Heart right ventricle (tissue), 16 donors: ENCODE results near the gene TMEM164. TPM values are rescaled to one million over a fixed set of nuclear protein-coding genes. Genes with fewer than 3 reads are reported as not detected.

Experiments
- ATAC-seq, 8 donors: fragments of 200-7000 bp; cut with Tn5 transposase; one replicate each; pipeline ENCODE4 v1.9.1; 2020; ENCODE audit warnings: mild to moderate bottlenecking in 8 of 8, moderate library complexity in 8 of 8, moderate number of reproducible peaks in 1 of 8
- DNase-seq, 2 donors: peaks; one replicate each; pipeline ENCODE4 v3.0.0-alpha.2; 2020
- H3K27ac ChIP-seq, 10 donors: fragments of 200-600 bp; sonication (generic) in 2 of 10; one replicate each; pipeline versions ENCODE4 v1.5.0 to v1.8.0; 2020 to 2022; ENCODE audit warnings: mild to moderate bottlenecking in 3 of 10
- H3K27me3 ChIP-seq, 7 donors: fragments of 200-600 bp; one replicate each; pipeline ENCODE4 v1.8.0; 2021 to 2022; ENCODE audit warnings: mild to moderate bottlenecking in 2 of 7
- H3K36me3 ChIP-seq, 9 donors: fragments of 200-600 bp; sonication (generic) in 1 of 9; one replicate each; pipeline versions ENCODE4 v1.5.0 to v1.8.0; 2020 to 2022; ENCODE audit warnings: mild to moderate bottlenecking in 2 of 9
- H3K4me1 ChIP-seq, 9 donors: fragments of 200-600 bp; sonication (generic) in 1 of 9; one replicate each; pipeline versions ENCODE4 v1.5.0 to v1.8.0; 2020 to 2022; ENCODE audit warnings: mild to moderate bottlenecking in 4 of 9
- H3K4me3 ChIP-seq, 10 donors: fragments of 200-600 bp; sonication (generic) in 2 of 10; one replicate each; pipeline versions ENCODE4 v1.5.0 to v1.8.0; 2020 to 2022; ENCODE audit warnings: mild to moderate bottlenecking in 7 of 10, moderate library complexity in 2 of 10
- H3K9me3 ChIP-seq, 11 donors: fragments of 200-600 bp in 10 of 11; sonication (generic) in 2 of 11; one replicate each; pipeline versions ENCODE4 v1.5.0 to v1.8.0; 2013 to 2022; ENCODE audit warnings: mild to moderate bottlenecking in 2 of 11, control low read depth in 1 of 11, moderate library complexity in 1 of 11
- WGBS, 2 donors: extraction: QIAGEN DNeasy Blood & Tissue Kit; methylation state at CpG; one replicate each; pipeline ENCODE4 v1.1.7; 2013; ENCODE audit warnings: inconsistent platforms in 1 of 2; 5-methylcytosine and 5-hydroxymethylcytosine counted together
- intact Hi-C, 10 donors: fragments of 100-400 bp; cut with DNase I; formaldehyde crosslinking; loops; one replicate each; pipeline versions ENCODE4 v1.11.1 to v1.14.2; 2022
- polyA plus RNA-seq, 2 donors: library from polyadenylated mRNA; stranded (reverse); fragments of 200-250 nt; gene quantifications; one replicate each; pipeline ENCODE4 v1.2.3, GENCODE V29; 2013
- total RNA-seq, 10 donors: library from RNA; stranded (reverse); fragmentation: NEBNext Ultra II Directional in 3 of 10; extraction: Animal tissue kit (Norgen Biotek cat#: 25700) in 3 of 10; gene quantifications; one replicate each; pipeline versions ENCODE4 v1.2.1 to v1.2.4, GENCODE V29; 2021 to 2023
- TF ChIP-seq, protein P1 (sequence below), 9 donors: fragments of 200-600 bp; sonication (generic) in 2 of 9; IDR thresholded peaks; one replicate each; pipeline versions ENCODE4 v1.5.0 to v1.8.0; 2021 to 2022; ENCODE audit warnings: antibody characterized with exemption in 9 of 9, mild to moderate bottlenecking in 5 of 9, moderate library complexity in 1 of 9
- donor health status: Arrhythmogenic right ventricular cardiomyopathy.
- donor health status: ischemic (EF 13 %, LVEDD 7.1; RV severe dilation, severe dysfunction).
- donor health status: healthy with polysubstance abuse.
- donor health status: DM: no; HTN: yes; CAD: no.
- donor health status: DM: no; HTN: no; CAD: no.
- donor health status: ischemic (EF 25% LVEDD 6.9; RV normal size, moderate dysfunction).
- donor health status: ischemic (EF 25% LVEDD 5.7; RV mildly dilated, moderate dysfunction).
- donor health status: healthy.
- donor health status: DM: yes; HTN: yes; CAD: no.
- donor health status: Ischemic cardiomyopathy.
- donor health status: ischemic (EF 35%, LVEDD 5.7; RV mildly dilated, moderate dysfunction).
- donor health status: nonischemic (EF 11% LVEDD 7.7; RV severe dilation, severe dysfunction).
- donor health status: DM: yes; HTN: yes; CAD: no.
- donor health status: PGD.
- donor health status: ischemic (EF 29% LVEDD 5.4; RV normal size, mild dysfunction).
- donor health status: nonischemic (EF 23%, LVEDD 6.1; RV moderate dilation, normal function).

The TMEM164 gene
- total and polyA plus RNA-seq, 12 donors: 9.7 to 60.6 (median 48.1) TPM

GRCh38 chrX:110157444-110157843 lies 154.5 kb downstream of the TMEM164 start:
- intact Hi-C loops: loop anchor here in 3 of 10 donors (5.0 kb wide), 3 partner anchors 245 to 255 kb away; no protein-coding TSS in a partner anchor
- no peak for ATAC-seq
- 93 to 100% methylated on average over 1 of the region's 1 CpG for WGBS, 2 donors

GRCh38 chrX:110159235-110159634 lies 156.3 kb downstream of the TMEM164 start:
- H3K27ac ChIP-seq: no peak overlapping the region
- WGBS, 2 donors: 79 to 82% methylated on average over 7 of the region's 7 CpGs
- H3K4me3 ChIP-seq: no peak overlapping the region
- peaks cover 0 to 6% (median 0%) of the 10 kb centered on the region in 9 donors for H3K36me3 ChIP-seq
- H3K27me3 ChIP-seq: peaks cover 0 to 9% (median 0%) of the 10 kb centered on the region in 7 donors
- intact Hi-C loops: loop anchor here in 5 of 10 donors (2.0 to 5.0 kb wide), 5 partner anchors 243 to 253 kb away; no protein-coding TSS in a partner anchor
- peak in 2 of 8 donors; percentile 26 to 34 for ATAC-seq
- DNase-seq: no peak
- TF ChIP-seq, protein P1, sequence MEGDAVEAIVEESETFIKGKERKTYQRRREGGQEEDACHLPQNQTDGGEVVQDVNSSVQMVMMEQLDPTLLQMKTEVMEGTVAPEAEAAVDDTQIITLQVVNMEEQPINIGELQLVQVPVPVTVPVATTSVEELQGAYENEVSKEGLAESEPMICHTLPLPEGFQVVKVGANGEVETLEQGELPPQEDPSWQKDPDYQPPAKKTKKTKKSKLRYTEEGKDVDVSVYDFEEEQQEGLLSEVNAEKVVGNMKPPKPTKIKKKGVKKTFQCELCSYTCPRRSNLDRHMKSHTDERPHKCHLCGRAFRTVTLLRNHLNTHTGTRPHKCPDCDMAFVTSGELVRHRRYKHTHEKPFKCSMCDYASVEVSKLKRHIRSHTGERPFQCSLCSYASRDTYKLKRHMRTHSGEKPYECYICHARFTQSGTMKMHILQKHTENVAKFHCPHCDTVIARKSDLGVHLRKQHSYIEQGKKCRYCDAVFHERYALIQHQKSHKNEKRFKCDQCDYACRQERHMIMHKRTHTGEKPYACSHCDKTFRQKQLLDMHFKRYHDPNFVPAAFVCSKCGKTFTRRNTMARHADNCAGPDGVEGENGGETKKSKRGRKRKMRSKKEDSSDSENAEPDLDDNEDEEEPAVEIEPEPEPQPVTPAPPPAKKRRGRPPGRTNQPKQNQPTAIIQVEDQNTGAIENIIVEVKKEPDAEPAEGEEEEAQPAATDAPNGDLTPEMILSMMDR (IDR thresholded peaks at IDR 0.05): no peak
- H3K4me1 ChIP-seq: peaks cover 0 to 14% (median 5%) of the 10 kb centered on the region in 9 donors
- no peaks in the 10 kb centered on the region for H3K9me3 ChIP-seq

More at GRCh38 chrX:110157444-110157843, 154.5 kb downstream of the TMEM164 start:
- TF ChIP-seq, protein P1 (IDR thresholded peaks at IDR 0.05): no peak
- H3K4me1 ChIP-seq: peaks cover 0 to 15% (median 5%) of the 10 kb centered on the region in 9 donors
- H3K27me3 ChIP-seq: peaks cover 0 to 9% (median 0%) of the 10 kb centered on the region in 7 donors
- H3K27ac ChIP-seq: no peak overlapping the region
- H3K36me3 ChIP-seq: peaks cover 0 to 6% (median 0%) of the 10 kb centered on the region in 9 donors
- no peak for DNase-seq
- H3K4me3 ChIP-seq: no peak overlapping the region
- H3K9me3 ChIP-seq: no peaks in the 10 kb centered on the region

GRCh38 chrX:110159865-110160264 lies 157.0 kb downstream of the TMEM164 start:
- TF ChIP-seq, protein P1 (IDR thresholded peaks at IDR 0.05): no peak
- no peaks in the 10 kb centered on the region for H3K9me3 ChIP-seq
- peaks cover 0 to 9% (median 0%) of the 10 kb centered on the region in 7 donors for H3K27me3 ChIP-seq
- H3K4me1 ChIP-seq: peaks cover 0 to 11% (median 5%) of the 10 kb centered on the region in 9 donors
- DNase-seq (no peak), ATAC-seq (no peak)
- WGBS, 2 donors: 83 to 93% methylated on average over 2 of the region's 2 CpGs
- no peak overlapping the region for H3K4me3 ChIP-seq
- intact Hi-C loops: loop anchor here (1.0 to 10.0 kb wide), 9 partner anchors 155 to 253 kb away; partner anchors contain the start of gene AMMECR1 (in 3 of the 10)
- H3K27ac ChIP-seq: no peak overlapping the region
- H3K36me3 ChIP-seq: peaks cover 0 to 6% (median 0%) of the 10 kb centered on the region in 9 donors

GRCh38 chrX:110161361-110161686 lies 158.4 kb downstream of the TMEM164 start:
- 100% methylated on average over 1 of the region's 1 CpG for WGBS, 2 donors
- DNase-seq (no peak), ATAC-seq (no peak)
- no peak overlapping the region for H3K4me3 ChIP-seq
- peaks cover 0 to 9% (median 0%) of the 10 kb centered on the region in 7 donors for H3K27me3 ChIP-seq
- H3K27ac ChIP-seq: no peak overlapping the region
- intact Hi-C loops: loop anchor here in 6 of 10 donors (2.0 to 10.0 kb wide), 4 partner anchors 153 to 251 kb away; partner anchors contain the start of gene AMMECR1 (in 3 of the 6)
- peaks cover 0 to 6% (median 0%) of the 10 kb centered on the region in 9 donors for H3K36me3 ChIP-seq
- H3K9me3 ChIP-seq: no peaks in the 10 kb centered on the region
- TF ChIP-seq, protein P1 (IDR thresholded peaks at IDR 0.05): no peak
- H3K4me1 ChIP-seq: peaks cover 0 to 11% (median 5%) of the 10 kb centered on the region in 9 donors
